MM.1S (cell line): ENCODE results near the gene OBSCN.

Experiments used
- DNase-seq: peaks from one replicate; pipeline ENCODE4 v3.0.0-alpha.2; 2015
- H2AFZ ChIP-seq: fragments of 300-600 bp; sonication (generic); 2 replicates; pipeline ENCODE4 v1.6.0; 2016; ENCODE audit warnings: antibody characterized with exemption, low read length
- H3F3A ChIP-seq: fragments of 300-600 bp; sonication (generic); 2 replicates; pipeline ENCODE4 v1.6.1; 2016; ENCODE audit warnings: mild to moderate bottlenecking, antibody characterized with exemption, low read length, moderate library complexity, mixed read lengths; ENCODE audit not compliant: insufficient read depth
- H3K27ac ChIP-seq: fragments of 300-600 bp; sonication (generic); 2 replicates; pipeline ENCODE4 v1.5.1; 2016; ENCODE audit warnings: mild to moderate bottlenecking, low read length
- H3K27me3 ChIP-seq: fragments of 300-600 bp; sonication (generic); replicated peaks from 2 replicates; pipeline ENCODE4 v1.6.0; 2016; ENCODE audit warnings: low read length; ENCODE audit not compliant: insufficient read depth
- H3K36me3 ChIP-seq: fragments of 300-600 bp; sonication (generic); replicated peaks from 2 replicates; pipeline ENCODE4 v1.6.1; 2016; ENCODE audit warnings: mild to moderate bottlenecking, low read length, mixed read lengths; ENCODE audit not compliant: insufficient read depth
- H3K4me1 ChIP-seq: fragments of 300-600 bp; sonication (generic); 2 replicates; pipeline ENCODE4 v1.6.1; 2016; ENCODE audit warnings: low read length, mixed read lengths
- H3K4me2 ChIP-seq: fragments of 300-600 bp; sonication (generic); 2 replicates; pipeline ENCODE4 v1.6.0; 2016; ENCODE audit warnings: low read depth, low read length
- H3K4me3 ChIP-seq: fragments of 300-600 bp; sonication (generic); 2 replicates; pipeline ENCODE4 v1.5.1; 2016; ENCODE audit warnings: low read length, mixed read lengths
- H3K79me2 ChIP-seq: fragments of 300-600 bp; sonication (generic); 2 replicates; pipeline ENCODE4 v1.6.1; 2016; ENCODE audit warnings: mixed run types, low read length, mixed read lengths
- H3K9ac ChIP-seq: fragments of 300-600 bp; sonication (generic); 2 replicates; pipeline ENCODE4 v1.6.1; 2016; ENCODE audit warnings: low read length, mixed read lengths
- H3K9me2 ChIP-seq: fragments of 300-600 bp; sonication (generic); replicated peaks from 2 replicates; pipeline ENCODE4 v1.6.1; 2016; ENCODE audit warnings: mild to moderate bottlenecking, low read length, mixed read lengths; ENCODE audit not compliant: insufficient read depth
- H3K9me3 ChIP-seq: fragments of 300-600 bp; sonication (generic); replicated peaks from 2 replicates; pipeline ENCODE4 v1.6.1; 2016; ENCODE audit warnings: mild to moderate bottlenecking, low read length, mixed read lengths; ENCODE audit not compliant: insufficient read depth
- H4K20me1 ChIP-seq: fragments of 300-600 bp; sonication (generic); 2 replicates; pipeline ENCODE4 v1.6.1; 2016; ENCODE audit warnings: mild to moderate bottlenecking, low read length, moderate library complexity, mixed read lengths; ENCODE audit not compliant: insufficient read depth
- EZH2 ChIP-seq: fragments of 300-600 bp; sonication (generic); optimal IDR thresholded peaks from 2 replicates; pipeline ENCODE3; 2017; ENCODE audit warnings: low read depth, mild to moderate bottlenecking, antibody characterized with exemption, low read length, mixed read lengths
- EZH2phosphoT487 ChIP-seq: fragments of 300-600 bp; sonication (generic); IDR thresholded peaks from 2 replicates; pipeline ENCODE4 v1.6.1; 2018; ENCODE audit warnings: antibody characterized with exemption, low read length
- TF ChIP-seq, protein P1 (sequence below): fragments of 300-600 bp; sonication (generic); IDR thresholded peaks from 2 replicates; pipeline ENCODE4 v1.5.1; 2016; ENCODE audit warnings: antibody characterized with exemption, low read length, mixed read lengths

Gene OBSCN

DNA sequence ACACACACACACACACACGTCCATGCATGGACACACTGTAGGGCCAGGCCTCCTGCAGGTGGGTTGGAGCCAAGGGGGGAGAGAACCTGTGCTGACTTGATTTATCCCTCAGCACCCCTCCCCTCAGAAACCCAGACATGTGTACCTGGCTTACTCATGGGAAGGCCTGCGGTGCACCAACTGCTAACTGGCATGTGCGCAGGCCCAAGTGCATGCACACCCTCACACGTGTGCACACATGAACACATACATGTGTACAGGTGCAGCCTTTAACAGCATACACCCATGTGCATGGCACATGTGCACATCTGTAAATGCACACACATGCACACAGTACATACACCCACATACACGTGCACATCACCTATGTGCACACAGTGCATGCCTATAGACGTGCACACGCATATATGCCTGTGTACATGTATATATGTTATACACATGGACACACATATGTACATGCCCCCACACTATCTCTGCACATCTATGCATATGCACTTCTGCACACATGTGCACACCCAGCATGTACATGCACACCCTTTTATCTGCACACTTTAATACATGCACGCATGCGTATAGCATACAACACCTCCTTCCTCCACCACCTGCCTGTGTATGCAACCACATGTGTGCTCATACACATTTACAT is 131.3 kb downstream of the OBSCN start:
- Histone ChIP-seq H3K79me2 (no peaks in the 10 kb centered on the region), H3K9ac (no peak overlapping the region), H3K9me2 (no peaks in the 10 kb centered on the region), H2AFZ (no peak overlapping the region), H3K27ac (no peak overlapping the region), H3K9me3 (no peaks in the 10 kb centered on the region), H4K20me1 (no peaks in the 10 kb centered on the region), H3K4me1 (no peaks in the 10 kb centered on the region), H3K4me3 (no peak overlapping the region), H3K27me3 (no peaks in the 10 kb centered on the region), H3F3A (no peaks in the 10 kb centered on the region), H3K4me2 (no peak overlapping the region), H3K36me3 (no peaks in the 10 kb centered on the region)
- DNase-seq = no peak
- TF ChIP-seq, protein P1, sequence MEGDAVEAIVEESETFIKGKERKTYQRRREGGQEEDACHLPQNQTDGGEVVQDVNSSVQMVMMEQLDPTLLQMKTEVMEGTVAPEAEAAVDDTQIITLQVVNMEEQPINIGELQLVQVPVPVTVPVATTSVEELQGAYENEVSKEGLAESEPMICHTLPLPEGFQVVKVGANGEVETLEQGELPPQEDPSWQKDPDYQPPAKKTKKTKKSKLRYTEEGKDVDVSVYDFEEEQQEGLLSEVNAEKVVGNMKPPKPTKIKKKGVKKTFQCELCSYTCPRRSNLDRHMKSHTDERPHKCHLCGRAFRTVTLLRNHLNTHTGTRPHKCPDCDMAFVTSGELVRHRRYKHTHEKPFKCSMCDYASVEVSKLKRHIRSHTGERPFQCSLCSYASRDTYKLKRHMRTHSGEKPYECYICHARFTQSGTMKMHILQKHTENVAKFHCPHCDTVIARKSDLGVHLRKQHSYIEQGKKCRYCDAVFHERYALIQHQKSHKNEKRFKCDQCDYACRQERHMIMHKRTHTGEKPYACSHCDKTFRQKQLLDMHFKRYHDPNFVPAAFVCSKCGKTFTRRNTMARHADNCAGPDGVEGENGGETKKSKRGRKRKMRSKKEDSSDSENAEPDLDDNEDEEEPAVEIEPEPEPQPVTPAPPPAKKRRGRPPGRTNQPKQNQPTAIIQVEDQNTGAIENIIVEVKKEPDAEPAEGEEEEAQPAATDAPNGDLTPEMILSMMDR = no peak
- no peak for TF ChIP-seq EZH2
- TF ChIP-seq EZH2phosphoT487 = no peak

DNA sequence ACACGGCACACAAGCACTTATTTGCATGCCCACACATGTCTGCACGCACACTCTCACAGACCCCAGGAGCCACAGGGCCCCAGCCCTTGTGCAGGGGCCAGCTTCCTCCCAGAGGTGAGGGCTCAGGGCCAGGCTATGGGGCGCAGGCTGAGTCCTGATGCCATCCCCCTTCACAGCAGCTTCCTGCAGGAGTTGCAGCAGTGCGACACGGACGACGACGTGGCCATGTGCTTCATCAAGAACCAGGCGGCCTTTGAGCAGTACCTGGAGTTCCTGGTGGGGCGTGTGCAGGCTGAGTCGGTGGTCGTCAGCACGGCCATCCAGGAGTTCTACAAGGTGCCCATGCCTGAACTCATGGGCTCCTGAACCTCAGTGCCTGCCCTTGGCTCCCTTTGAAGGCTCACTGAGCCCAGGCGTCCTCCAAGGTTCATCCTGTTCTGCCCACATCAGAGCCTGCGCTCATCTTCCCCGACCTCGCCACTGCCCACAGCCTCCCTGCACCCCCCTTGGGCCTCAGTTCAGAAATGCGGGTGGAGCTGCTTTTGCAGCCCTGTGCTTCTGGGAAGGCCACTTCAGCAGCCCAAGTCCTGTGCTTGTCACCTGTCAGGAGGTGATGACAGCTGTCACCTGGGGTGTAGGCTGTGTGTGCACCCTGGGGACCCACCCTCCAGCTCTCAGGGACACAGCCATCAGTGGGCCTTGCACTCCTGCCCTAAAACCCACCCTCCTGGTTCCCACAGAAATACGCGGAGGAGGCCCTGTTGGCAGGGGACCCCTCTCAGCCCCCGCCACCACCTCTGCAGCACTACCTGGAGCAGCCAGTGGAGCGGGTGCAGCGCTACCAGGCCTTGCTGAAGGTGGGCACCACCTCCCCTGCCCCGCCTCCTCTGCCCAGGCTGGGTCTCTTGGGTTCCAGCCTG is 132.2 kb downstream of the OBSCN start:
- Histone ChIP-seq H3K4me1 (no peaks in the 10 kb centered on the region), H4K20me1 (no peaks in the 10 kb centered on the region), H3F3A (no peaks in the 10 kb centered on the region), H3K27me3 (no peaks in the 10 kb centered on the region), H3K27ac (no peak overlapping the region), H2AFZ (no peak overlapping the region), H3K9me3 (no peaks in the 10 kb centered on the region), H3K79me2 (no peaks in the 10 kb centered on the region), H3K4me3 (no peak overlapping the region), H3K9ac (no peak overlapping the region), H3K4me2 (no peak overlapping the region), H3K36me3 (no peaks in the 10 kb centered on the region), H3K9me2 (no peaks in the 10 kb centered on the region)
- no peak for DNase-seq
- TF ChIP-seq, protein P1 = no peak
- TF ChIP-seq EZH2 = no peak

DNA sequence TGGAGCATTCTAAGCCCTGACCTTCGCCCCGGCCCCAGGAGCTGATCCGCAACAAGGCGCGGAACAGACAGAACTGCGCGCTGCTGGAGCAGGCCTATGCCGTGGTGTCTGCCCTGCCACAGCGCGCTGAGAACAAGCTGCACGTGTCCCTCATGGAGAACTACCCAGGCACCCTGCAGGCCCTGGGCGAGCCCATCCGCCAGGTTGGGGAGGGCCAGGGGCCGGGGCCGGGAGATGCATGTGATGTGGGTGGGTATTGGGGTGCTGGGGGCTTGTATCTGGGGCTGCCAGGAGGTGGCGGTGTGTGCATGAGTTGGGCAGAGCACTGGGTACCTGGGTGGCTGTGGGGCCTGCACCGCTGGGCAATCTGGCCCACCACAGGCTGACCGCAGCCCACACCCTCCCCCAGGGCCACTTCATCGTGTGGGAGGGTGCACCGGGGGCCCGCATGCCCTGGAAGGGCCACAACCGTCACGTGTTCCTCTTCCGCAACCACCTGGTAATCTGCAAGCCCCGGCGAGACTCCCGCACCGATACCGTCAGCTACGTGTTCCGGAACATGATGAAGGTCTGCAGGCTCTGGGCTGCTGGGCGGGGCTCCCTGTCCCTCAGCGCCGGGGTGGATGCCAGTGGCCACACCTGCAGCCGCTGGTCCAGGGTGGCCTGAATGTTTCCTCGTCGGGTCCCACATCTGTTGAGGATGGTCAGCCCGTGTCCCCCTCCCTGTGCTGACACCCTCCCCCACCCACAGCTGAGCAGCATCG is 133.0 kb downstream of the OBSCN start:
- no peak overlapping the region for H3K27ac ChIP-seq
- DNase-seq = no peak
- no peak overlapping the region for H3K9ac ChIP-seq

More for the DNA sequence above, 133.0 kb downstream of the OBSCN start:
- no peaks in the 10 kb centered on the region for H3K9me2 ChIP-seq
- H3F3A ChIP-seq = no peaks in the 10 kb centered on the region
- no peaks in the 10 kb centered on the region for H3K79me2 ChIP-seq
- H3K4me2 ChIP-seq = no peak overlapping the region
- no peaks in the 10 kb centered on the region for H3K4me1 ChIP-seq
- H3K4me3 ChIP-seq = no peak overlapping the region
- H2AFZ ChIP-seq = no peak overlapping the region
- no peaks in the 10 kb centered on the region for H4K20me1 ChIP-seq
- no peaks in the 10 kb centered on the region for H3K27me3 ChIP-seq
- TF ChIP-seq, protein P1 = peak; percentile 17
- TF ChIP-seq EZH2phosphoT487 = no peak
- H3K9me3 ChIP-seq = no peaks in the 10 kb centered on the region
- no peaks in the 10 kb centered on the region for H3K36me3 ChIP-seq
